NCI-H69 (cell line): Measurements from ENCODE around the gene MBOAT2.
"Not testable (repeated sequence)": the region's sequence is repeated elsewhere in the genome, so short reads cannot be mapped to it uniquely, and the experiment has no call there.

Source experiments
- DNase-seq: peaks from one replicate; lab custom pipeline; 2025; lab: John Stamatoyannopoulos, UW

MBOAT2 gene

DNA sequence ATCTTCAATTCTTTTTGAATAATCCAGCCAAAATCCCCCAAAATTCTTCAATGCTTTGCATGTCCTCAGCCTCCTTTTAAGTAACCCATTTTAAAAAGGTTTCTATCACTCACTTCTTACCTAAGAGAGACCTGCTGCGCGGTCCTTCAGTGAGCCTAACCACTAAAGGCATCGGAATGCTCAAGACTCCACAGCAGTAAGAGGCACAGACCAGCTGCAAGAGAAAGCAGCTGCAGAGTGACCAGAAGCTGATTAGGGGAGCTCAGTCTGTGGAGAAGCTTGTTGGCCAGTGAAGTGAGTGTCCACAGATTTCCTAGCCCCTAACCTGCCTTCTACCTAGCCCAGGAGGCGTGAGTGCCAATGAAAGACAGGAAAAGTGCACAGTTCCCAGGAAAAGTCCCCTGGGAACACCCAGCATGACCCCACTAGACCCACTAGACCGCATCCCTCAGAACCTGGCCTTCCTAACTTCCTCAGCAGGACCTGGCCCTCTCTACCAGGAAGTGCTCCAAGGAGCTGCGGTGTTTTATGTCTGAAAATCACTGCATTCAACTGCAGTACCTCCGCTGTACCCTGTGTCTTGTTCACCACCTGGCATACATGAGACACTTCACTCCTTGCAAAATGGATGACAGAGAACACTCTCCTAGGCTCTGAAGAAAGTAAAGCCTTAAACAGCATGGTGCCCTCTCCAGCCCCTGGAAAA, 10.1 kb downstream of the MBOAT2 start:
- no peak for DNase-seq

DNA sequence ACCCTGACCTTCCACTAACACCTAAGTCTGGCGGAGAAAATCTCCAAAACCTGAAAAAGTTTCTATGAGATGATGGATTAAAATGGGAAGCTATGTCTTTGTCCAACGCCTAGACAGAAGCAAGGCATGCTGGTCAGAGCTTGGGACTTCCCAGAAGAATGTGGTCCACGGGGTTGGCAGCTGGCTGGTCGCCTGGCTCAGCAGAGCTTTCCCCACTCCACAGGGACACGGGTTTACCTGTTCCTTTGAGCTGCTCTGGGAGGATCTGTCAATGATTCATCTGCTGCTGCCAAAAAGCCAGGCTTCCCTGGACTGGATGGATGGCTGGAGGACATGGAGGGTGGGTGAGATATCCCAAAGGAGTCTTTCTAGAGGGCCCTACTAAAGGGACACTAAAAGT, 10.8 kb downstream of the MBOAT2 start:
- no peak for DNase-seq

DNA sequence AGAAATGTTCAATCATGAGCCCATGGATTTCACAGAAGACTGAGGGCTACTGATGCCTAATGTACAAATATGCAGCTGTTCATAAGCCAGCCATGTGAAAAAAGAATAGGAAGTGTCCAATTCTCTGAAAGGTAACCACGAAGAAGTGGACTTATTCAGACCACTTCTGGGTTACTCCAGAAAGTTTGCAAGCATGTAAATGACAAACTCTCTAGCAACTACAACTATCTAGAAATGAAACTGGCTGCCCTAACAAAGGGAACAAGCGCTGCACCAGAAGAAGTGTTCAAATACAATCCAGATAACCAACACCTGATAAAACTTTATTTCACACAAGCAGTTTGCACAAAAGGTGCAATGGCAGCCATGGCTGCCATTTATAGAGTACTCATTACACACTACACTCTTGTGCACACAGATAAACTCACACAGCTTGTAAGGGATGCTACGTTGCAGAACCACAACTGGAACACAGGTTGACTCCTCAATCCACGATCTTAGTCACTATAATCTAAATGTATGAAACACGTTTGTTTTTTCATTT, 13.9 kb downstream of the MBOAT2 start:
- no peak for DNase-seq

GRCh38 chr2:8987410-8987809, 16.1 kb downstream of the MBOAT2 start:
- no peak for DNase-seq

DNA sequence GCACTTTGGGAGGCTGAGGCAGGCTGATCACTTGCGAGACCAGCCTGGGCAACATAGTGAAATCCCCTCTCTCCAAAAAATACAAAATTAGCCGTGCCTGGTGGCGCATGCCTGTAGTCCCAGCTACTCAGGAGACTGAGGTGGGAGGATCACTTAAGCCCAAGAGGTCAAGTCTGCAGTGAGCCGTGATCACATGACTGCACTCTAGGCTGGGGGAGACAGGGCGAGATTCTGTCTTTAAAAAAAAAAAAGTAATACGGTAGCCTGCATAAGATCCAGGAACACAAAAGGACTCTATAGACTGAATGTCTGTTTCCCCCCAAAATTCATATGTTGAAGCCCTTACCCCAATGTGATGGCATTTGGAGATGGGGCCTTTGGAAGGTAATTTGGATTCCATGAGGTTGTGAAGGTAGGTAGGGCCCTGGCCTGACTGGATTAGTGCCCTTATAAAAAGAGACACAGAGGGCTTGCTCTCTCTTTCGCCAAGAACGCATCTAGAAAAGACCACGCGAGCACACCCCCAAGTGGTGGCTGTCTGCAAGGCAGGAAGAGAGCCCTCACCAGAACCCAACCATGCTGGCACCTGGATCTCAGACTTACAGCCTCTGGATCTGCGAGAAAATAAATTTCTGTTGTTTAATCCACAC, 17.0 kb downstream of the MBOAT2 start:
- peak; percentile 35 for DNase-seq

GRCh38 chr2:8985561-8986326, 17.7 kb downstream of the MBOAT2 start:
- no peak for DNase-seq

- DNase-seq = no peak
Measured at GRCh38 chr2:8984855-8985254, 18.6 kb downstream of the MBOAT2 start.

GRCh38 chr2:8984157-8984556, 19.3 kb downstream of the MBOAT2 start:
- no peak for DNase-seq

DNA sequence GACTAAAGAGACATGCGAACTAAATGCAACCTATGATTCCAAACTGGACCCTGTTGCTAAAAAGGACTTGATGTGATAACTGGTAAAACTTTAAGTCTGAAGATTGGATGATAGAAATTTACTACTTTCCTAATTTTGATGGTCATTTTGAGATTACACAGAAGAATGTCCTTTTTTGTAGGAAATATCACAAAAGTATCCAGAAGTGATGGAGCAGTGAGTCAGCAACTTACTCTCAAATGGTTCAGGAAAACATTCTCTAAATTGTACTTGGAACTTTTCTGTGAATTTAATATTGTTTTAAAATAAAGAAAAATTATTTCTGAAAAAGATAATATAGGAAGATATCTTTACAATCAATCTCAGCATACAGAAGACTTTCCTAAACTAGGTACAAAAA, 19.9 kb downstream of the MBOAT2 start:
- no peak for DNase-seq

DNA sequence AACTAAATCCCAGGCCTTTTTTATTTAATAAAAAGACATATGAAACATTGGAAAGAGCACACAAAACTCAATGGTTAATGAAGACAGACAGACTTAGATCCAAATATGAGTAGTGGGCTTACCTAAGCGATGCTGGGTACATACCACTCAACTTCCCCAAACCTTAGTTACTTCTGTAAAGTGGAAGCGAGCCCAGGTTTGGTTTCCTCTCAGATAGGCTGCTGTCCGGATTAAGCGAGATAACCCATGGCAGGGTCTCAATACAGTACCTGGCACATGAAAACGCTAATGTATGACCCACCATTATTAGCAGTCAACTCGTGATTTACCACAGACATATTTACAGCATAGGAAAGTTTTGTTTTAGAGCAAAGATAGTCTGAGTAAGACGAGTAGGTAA, 21.6 kb downstream of the MBOAT2 start:
- no peak for DNase-seq

DNA sequence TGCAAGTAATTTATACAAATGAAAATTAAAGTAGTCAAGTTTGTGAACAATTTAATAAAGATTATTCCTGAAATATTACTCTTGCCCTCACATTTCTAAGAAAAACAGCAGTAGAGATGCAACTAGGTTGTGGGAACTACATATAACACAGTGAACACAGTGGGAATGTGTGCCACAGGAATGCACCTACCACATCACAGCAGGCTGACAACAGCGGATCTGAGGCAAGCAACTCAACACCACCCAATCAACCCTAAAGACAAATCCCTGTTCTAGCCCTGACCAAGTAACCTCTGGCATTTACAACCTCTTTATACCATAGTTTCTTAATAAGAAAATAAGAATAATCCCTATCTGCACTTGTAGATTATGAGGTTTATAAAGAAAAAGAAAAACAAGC, 23.4 kb downstream of the MBOAT2 start:
- DNase-seq = no peak

DNA sequence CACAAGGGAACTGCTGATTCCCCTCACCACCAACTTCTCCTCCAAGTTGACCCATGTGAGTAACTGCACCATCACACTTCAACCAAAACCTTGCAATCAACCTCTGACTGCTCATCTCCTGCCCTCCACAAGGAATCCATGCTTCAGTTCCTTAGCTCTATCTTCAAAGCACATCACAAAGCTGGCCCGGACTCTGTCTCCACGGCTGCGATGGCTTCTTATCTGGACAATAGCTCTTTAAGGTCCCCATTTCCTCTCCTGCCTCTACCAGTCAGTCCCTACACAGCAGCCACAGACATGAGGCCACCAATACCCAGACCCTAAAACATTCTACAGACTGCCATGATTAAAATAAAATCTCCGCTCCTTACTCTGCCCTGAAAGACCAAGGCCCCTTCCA, 25.7 kb downstream of the MBOAT2 start:
- no peak for DNase-seq

GRCh38 chr2:8976442-8977259, 26.8 kb downstream of the MBOAT2 start:
- DNase-seq = no peak

DNA sequence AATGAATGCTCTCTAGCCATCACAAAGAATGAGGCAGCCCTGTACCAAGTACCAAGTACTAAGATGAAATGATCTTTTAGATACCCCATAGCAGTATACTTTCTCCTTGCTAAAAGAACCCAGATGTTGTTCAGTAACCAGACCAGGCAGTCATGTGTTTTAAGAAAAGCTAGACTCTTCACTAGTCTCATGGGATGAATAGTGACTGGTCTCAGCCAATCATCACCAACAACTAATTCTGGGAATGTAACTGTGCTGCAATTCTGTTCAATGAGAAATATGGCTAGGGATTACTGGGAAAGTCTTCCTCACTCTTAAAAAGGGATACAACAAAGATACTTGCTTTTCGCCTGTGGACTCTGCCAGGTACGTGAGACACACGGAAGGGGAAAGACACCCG, 29.5 kb downstream of the MBOAT2 start:
- no peak for DNase-seq

GRCh38 chr2:8973017-8973416, 30.5 kb downstream of the MBOAT2 start:
- DNase-seq = not testable (repeated sequence)

- DNase-seq = not testable (repeated sequence)
Measured at GRCh38 chr2:8972535-8972934, 30.9 kb downstream of the MBOAT2 start.

DNA sequence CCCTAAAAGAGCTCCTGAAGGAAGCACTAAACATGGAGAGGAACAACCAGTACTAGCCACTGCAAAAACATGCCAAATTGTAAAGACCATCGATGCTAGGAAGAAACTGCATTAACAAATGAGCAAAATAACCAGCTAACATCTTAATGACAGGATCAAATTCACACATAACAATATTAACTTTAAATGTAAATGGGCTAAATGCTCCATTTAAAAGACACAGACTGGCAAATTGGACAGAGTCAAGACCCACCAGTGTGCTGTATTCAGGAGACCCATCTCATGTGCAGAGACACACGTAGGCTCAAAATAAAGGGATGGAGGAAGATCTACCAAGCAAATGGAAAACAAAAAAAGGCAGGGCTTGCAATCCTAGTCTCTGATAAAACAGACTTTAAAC, 34.1 kb downstream of the MBOAT2 start:
- DNase-seq = not testable (repeated sequence)

DNA sequence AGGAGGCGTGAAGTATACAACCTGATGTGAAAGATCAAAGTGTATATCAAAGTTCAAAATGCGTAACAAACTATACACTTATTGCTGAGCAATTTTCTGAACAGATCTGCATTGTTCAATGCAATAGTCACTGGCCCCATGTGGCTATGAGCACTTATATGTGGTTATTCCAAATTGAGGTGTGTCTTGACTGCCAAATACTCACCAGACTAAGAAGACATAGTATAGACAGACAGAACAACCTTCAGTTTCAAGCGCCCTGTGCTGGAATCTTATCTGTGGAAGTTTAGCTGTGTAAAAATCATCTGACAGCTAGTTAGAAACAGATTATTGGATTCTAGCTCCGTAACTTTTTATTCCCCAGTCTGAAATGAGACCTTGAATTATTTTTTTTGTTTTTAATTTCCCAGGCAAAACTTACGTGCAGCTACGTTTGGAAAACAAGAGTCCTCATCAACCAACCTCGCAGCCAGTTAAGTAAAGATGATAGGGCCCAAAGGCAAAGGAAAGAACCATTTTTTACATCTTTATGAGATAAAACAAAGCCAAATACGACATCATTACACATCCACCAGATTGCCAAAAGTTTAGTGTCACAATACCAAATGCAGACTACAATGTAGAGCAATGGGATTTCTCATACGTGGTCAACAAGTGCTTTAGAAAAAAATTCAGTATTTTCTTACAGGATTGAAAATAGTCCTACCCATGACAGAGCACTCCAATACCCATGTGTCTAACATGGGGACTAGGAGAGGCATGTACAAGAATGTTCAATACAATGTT, 37.2 kb downstream of the MBOAT2 start:
- no peak for DNase-seq

DNA sequence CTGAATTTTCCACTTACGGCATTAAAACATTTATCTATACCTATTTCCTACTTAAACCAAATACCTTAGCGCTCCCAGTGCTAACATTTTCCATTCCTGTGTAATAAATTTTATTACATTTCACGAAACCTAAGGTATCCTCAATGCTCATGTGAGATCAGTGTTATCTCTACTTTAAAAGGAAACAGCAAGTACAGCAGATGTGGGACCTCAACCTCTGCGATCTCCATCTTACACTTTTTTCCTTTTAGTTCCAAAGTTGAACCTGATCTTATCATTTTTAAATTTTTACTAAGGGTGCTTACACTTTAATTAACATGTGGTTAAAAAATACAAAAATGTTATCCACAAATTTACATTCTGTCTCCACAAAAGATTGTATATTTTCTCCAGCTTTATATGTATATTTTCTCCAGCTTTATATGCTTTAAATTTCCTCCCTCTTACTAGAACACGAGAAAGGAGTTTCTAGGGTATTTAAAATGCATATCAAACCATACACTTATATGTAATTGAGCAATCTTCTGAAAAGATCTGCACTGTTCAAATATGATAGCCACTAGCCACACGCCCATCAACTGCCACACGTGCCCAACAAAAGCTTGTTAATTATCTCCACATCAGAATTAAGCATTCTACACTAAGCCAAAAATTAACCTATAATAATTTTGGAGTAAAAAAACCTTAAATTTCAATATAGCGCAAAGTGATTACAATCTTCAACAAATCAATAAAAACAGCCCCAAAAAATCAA, 38.1 kb downstream of the MBOAT2 start:
- DNase-seq = no peak

- DNase-seq = no peak
Measured at GRCh38 chr2:8962890-8963289, 40.6 kb downstream of the MBOAT2 start.
